Ishikawa (cell line): ENCODE results near the gene SLC47A1.

ENCODE experiments used
- CEBPB ChIP-seq: IDR thresholded peaks from 2 replicates; pipeline ENCODE4 v1.6.1; 2012
- CREB1 ChIP-seq: IDR thresholded peaks from 2 replicates; pipeline ENCODE4 v1.6.1; 2012; ENCODE audit warnings: low read depth
- EGR1 ChIP-seq: IDR thresholded peaks from 2 replicates; pipeline ENCODE4 v1.6.1; 2012
- EP300 ChIP-seq: IDR thresholded peaks from 2 replicates; pipeline ENCODE4 v1.6.1; 2012; ENCODE audit warnings: borderline replicate concordance
- FOXM1 ChIP-seq: IDR thresholded peaks from 2 replicates; pipeline ENCODE4 v1.6.1; 2012; ENCODE audit warnings: low read depth, borderline replicate concordance
- MAX ChIP-seq: IDR thresholded peaks from 2 replicates; pipeline ENCODE4 v1.6.1; 2012
- NFIC ChIP-seq: IDR thresholded peaks from 2 replicates; pipeline ENCODE4 v1.6.1; 2012
- RAD21 ChIP-seq: IDR thresholded peaks from 2 replicates; pipeline ENCODE4 v1.6.1; 2012; ENCODE audit warnings: low read depth
- REST ChIP-seq: IDR thresholded peaks from 2 replicates; pipeline ENCODE4 v1.6.1; 2012; ENCODE audit warnings: low read depth, mild to moderate bottlenecking
- TAF1 ChIP-seq: IDR thresholded peaks from 2 replicates; pipeline ENCODE4 v1.6.1; 2012; ENCODE audit warnings: low read depth, mild to moderate bottlenecking
- TCF12 ChIP-seq: IDR thresholded peaks from 2 replicates; pipeline ENCODE4 v1.6.1; 2012; ENCODE audit warnings: low read depth
- TEAD4 ChIP-seq: IDR thresholded peaks from 2 replicates; pipeline ENCODE4 v1.6.1; 2012
- USF1 ChIP-seq: IDR thresholded peaks from 2 replicates; pipeline ENCODE4 v1.6.1; 2012
- YY1 ChIP-seq: IDR thresholded peaks from 2 replicates; pipeline ENCODE4 v1.6.1; 2012; ENCODE audit warnings: low read depth
- ZBTB7A ChIP-seq: IDR thresholded peaks from 2 replicates; pipeline ENCODE4 v1.6.1; 2012; ENCODE audit warnings: low read depth

Gene SLC47A1

GRCh38 chr17:19492141-19492540 lies 41.5 kb upstream of the SLC47A1 start:
- TF ChIP-seq FOXM1: no peak
- TF ChIP-seq USF1: peak; percentile 25; the same call in 1 of the 2 replicates

GRCh38 chr17:19494961-19495806 lies 38.5 kb upstream of the SLC47A1 start:
- TF ChIP-seq CREB1: no peak
- TF ChIP-seq EGR1: no peak
- no peak for TF ChIP-seq TAF1
- TF ChIP-seq EP300: no peak
- TF ChIP-seq YY1: no peak
- TF ChIP-seq TCF12: no peak
- no peak for TF ChIP-seq TEAD4
- no peak for TF ChIP-seq FOXM1
- TF ChIP-seq CEBPB: no peak
- TF ChIP-seq USF1: no peak
- TF ChIP-seq REST: no peak
- no peak for TF ChIP-seq MAX
- no peak for TF ChIP-seq RAD21
- TF ChIP-seq NFIC: no peak
- no peak for TF ChIP-seq ZBTB7A

GRCh38 chr17:19495828-19496528 lies 37.7 kb upstream of the SLC47A1 start:
- TF ChIP-seq CREB1: no peak
- no peak for TF ChIP-seq NFIC
- TF ChIP-seq EGR1: no peak
- TF ChIP-seq RAD21: no peak
- no peak for TF ChIP-seq ZBTB7A
- TF ChIP-seq YY1: no peak
- no peak for TF ChIP-seq TCF12
- TF ChIP-seq TAF1: no peak

- TF ChIP-seq TCF12 (no peak), YY1 (no peak), TEAD4 (no peak), EP300 (no peak)
Measured at GRCh38 chr17:19497624-19498023, 36.0 kb upstream of the SLC47A1 start.

- TF ChIP-seq EP300 (no peak), EGR1 (no peak), REST (no peak), ZBTB7A (no peak), CEBPB (no peak), CREB1 (no peak)
Measured at GRCh38 chr17:19501219-19501618, 32.4 kb upstream of the SLC47A1 start.

GRCh38 chr17:19502517-19502916 lies 31.1 kb upstream of the SLC47A1 start:
- TF ChIP-seq TCF12: no peak
- TF ChIP-seq RAD21: no peak
- TF ChIP-seq TEAD4: no peak
- no peak for TF ChIP-seq YY1
- TF ChIP-seq USF1: no peak
